HepG2 (cell line): Measurements from ENCODE around the gene NXN. TPM values are rescaled to one million over a fixed set of nuclear protein-coding genes. Genes with fewer than 3 reads are reported as not detected.

Source experiments
- ATAC-seq: fragments of 200-7000 bp; cut with Tn5 transposase; 3 replicates; pipeline ENCODE4 v1.9.1; 2020; ENCODE audit warnings: mild to moderate bottlenecking, moderate library complexity
- BruUV-seq: library from RNA; stranded (reverse); fragments of 400-500 nt; replicated peaks from 2 replicates; lab custom pipeline; 2021; lab: Mats Ljungman, UMichigan
- CTCF ChIA-PET: fragments of 300-600 bp; formaldehyde crosslinking; extraction: SDS; loops from one replicate; lab custom pipeline; 2021; ENCODE audit warnings: low total read pairs, inconsistent platforms, low intra/inter-chr PET ratio; lab: Yijun Ruan, JAX
- POLR2A ChIA-PET: fragments of 350-600 bp; sonication (Branson Sonifier 250); formaldehyde crosslinking; loops from one replicate; lab custom pipeline; 2020; ENCODE audit warnings: antibody characterized with exemption, inconsistent platforms; lab: Yijun Ruan, JAX
- DNase-seq: peaks from one replicate; pipeline ENCODE4 v3.0.0-alpha.2; 2015; ENCODE audit warnings: low spot score
- FAIRE-seq: peaks from 3 replicates; lab custom pipeline; 2011; peaks lifted over from hg19 to GRCh38; lab: Jason Lieb, UNC
- H2AFZ ChIP-seq: one replicate; pipeline ENCODE4 v1.6.1; 2011; ENCODE audit warnings: low read length, inconsistent platforms
- H3K27ac ChIP-seq: fragments of 300-600 bp; 3 replicates; pipeline ENCODE4 v1.8.0; 2011; ENCODE audit warnings: mixed run types, mild to moderate bottlenecking, mixed read lengths, low read length, inconsistent platforms; ENCODE audit not compliant: insufficient read depth; ENCODE audit errors: extremely low read length
- H3K27me3 ChIP-seq, 2 experiments: fragments of 200-600 bp in 1 of 2; 2 replicates in 1 of 2; 3 replicates in 1 of 2; pipeline versions ENCODE4 v1.6.0 to v1.8.0; 2011; ENCODE audit warnings: low read length in 2 of 2, mild to moderate bottlenecking in 2 of 2, moderate library complexity in 2 of 2, inconsistent platforms in 1 of 2; ENCODE audit not compliant: insufficient read depth in 2 of 2, control insufficient read depth in 1 of 2
- H3K36me3 ChIP-seq, 2 experiments: fragments of 200-600 bp in 1 of 2; replicated peaks in 1 of 2; 2 replicates in 1 of 2; 3 replicates in 1 of 2; pipeline versions ENCODE4 v1.5.1 to v1.8.0; 2011; ENCODE audit warnings: low read length in 2 of 2, inconsistent platforms in 1 of 2; ENCODE audit not compliant: insufficient read depth in 2 of 2, control insufficient read depth in 1 of 2
- H3K4me1 ChIP-seq: 2 replicates; pipeline ENCODE4 v1.5.1; 2012; ENCODE audit warnings: low read length, inconsistent platforms; ENCODE audit not compliant: insufficient read depth
- H3K4me2 ChIP-seq: 2 replicates; pipeline ENCODE4 v1.6.0; 2011; ENCODE audit warnings: low read depth, low read length, inconsistent platforms
- H3K4me3 ChIP-seq, 3 experiments: fragments of 200-600 bp in 1 of 3; sonication (generic), shearing (Covaris generic) in 1 of 3; replicated peaks in 1 of 3; 2 replicates each; pipeline ENCODE4 v1.5.1; 2011 to 2016; ENCODE audit warnings: low read length in 3 of 3, inconsistent platforms in 2 of 3, low read depth in 2 of 3, mild to moderate bottlenecking in 2 of 3, control low read depth in 1 of 3, mixed read lengths in 1 of 3; ENCODE audit not compliant: insufficient read depth in 1 of 3
- H3K79me2 ChIP-seq: one replicate; pipeline ENCODE4 v1.6.1; 2011; ENCODE audit warnings: low read length, inconsistent platforms; ENCODE audit not compliant: insufficient read depth
- H3K9ac ChIP-seq: 2 replicates; pipeline ENCODE4 v1.6.0; 2011; ENCODE audit warnings: mild to moderate bottlenecking, low read depth, low read length, inconsistent platforms; ENCODE audit not compliant: insufficient read depth
- H3K9me3 ChIP-seq: 2 replicates; pipeline ENCODE4 v1.5.1; 2012; ENCODE audit warnings: mild to moderate bottlenecking, low read length
- H4K20me1 ChIP-seq: 2 replicates; pipeline ENCODE4 v1.6.0; 2011; ENCODE audit warnings: inconsistent platforms, mild to moderate bottlenecking, low read length, moderate library complexity; ENCODE audit not compliant: insufficient read depth
- ATAD3A ChIP-seq: sonication (generic); formaldehyde crosslinking; IDR thresholded peaks from 2 replicates; pipeline ENCODE4 v1.4.0; 2020; ENCODE audit warnings: missing genetic modification reagents
- ATF3 ChIP-seq: sonication (generic); formaldehyde crosslinking; IDR thresholded peaks from 2 replicates; pipeline ENCODE4 v1.4.0; 2020; ENCODE audit warnings: missing genetic modification reagents
- ATF6 ChIP-seq: sonication (generic); formaldehyde crosslinking; conservative IDR thresholded peaks from 2 replicates; pipeline ENCODE4 v1.4.0; 2020; ENCODE audit warnings: missing genetic modification reagents
- FOXA1 ChIP-seq, 2 experiments: fragments of 450-650 bp in 1 of 2; sonication (generic) in 1 of 2; formaldehyde crosslinking in 1 of 2; IDR thresholded peaks; 2 replicates each; pipeline versions ENCODE4 v1.4.0 to v1.6.1; 2016 to 2020; ENCODE audit warnings: missing genetic modification reagents in 1 of 2
- HDAC6 ChIP-seq: fragments of 200-600 bp; sonication (generic); IDR thresholded peaks from 2 replicates; pipeline ENCODE4 v1.7.0; 2017; ENCODE audit warnings: mild to moderate bottlenecking, antibody characterized with exemption, low read length, low read depth
- MTF2 ChIP-seq: sonication (generic); formaldehyde crosslinking; IDR thresholded peaks from 2 replicates; pipeline ENCODE4 v1.5.0; 2020; ENCODE audit warnings: missing genetic modification reagents, borderline replicate concordance
- PAX8 ChIP-seq: sonication (generic); formaldehyde crosslinking; IDR thresholded peaks from 2 replicates; pipeline ENCODE4 v1.8.0; 2022; ENCODE audit warnings: mild to moderate bottlenecking, missing genetic modification reagents, borderline replicate concordance
- RFX1 ChIP-seq: fragments of 450-650 bp; IDR thresholded peaks from 2 replicates; pipeline ENCODE4 v1.6.1; 2017
- SAFB2 ChIP-seq: sonication (generic); formaldehyde crosslinking; IDR thresholded peaks from 2 replicates; pipeline ENCODE4 v1.5.1; 2020; ENCODE audit warnings: missing genetic modification reagents, low read depth, mild to moderate bottlenecking, borderline replicate concordance
- SP5 ChIP-seq: IDR thresholded peaks from 2 replicates; pipeline ENCODE4 v1.6.1; 2016; ENCODE audit warnings: low read depth, borderline replicate concordance
- SRSF4 ChIP-seq: fragments of 200-400 bp; formaldehyde crosslinking; IDR thresholded peaks from one replicate; pipeline ENCODE4 v1.6.1; 2018; ENCODE audit warnings: mild to moderate bottlenecking, low read depth, low read length, moderate library complexity; ENCODE audit not compliant: poor library complexity, severe bottlenecking
- THAP7 ChIP-seq: sonication (generic); formaldehyde crosslinking; IDR thresholded peaks from 2 replicates; pipeline ENCODE4 v1.8.1; 2023; ENCODE audit warnings: mild to moderate bottlenecking, missing genetic modification reagents
- U2AF2 ChIP-seq: fragments of 200-400 bp; formaldehyde crosslinking; IDR thresholded peaks from 2 replicates; pipeline ENCODE4 v1.6.1; 2017; ENCODE audit warnings: low read depth, mild to moderate bottlenecking, low read length
- ZBTB7B ChIP-seq: sonication (generic); formaldehyde crosslinking; IDR thresholded peaks from 2 replicates; pipeline ENCODE4 v1.4.0; 2020; ENCODE audit warnings: missing genetic modification reagents
- ZFX ChIP-seq: sonication (generic); formaldehyde crosslinking; IDR thresholded peaks from 2 replicates; pipeline ENCODE4 v1.4.0; 2020; ENCODE audit warnings: mild to moderate bottlenecking, low read depth, missing genetic modification reagents, moderate library complexity
- ZMYM2 ChIP-seq: sonication (generic); formaldehyde crosslinking; IDR thresholded peaks from 2 replicates; pipeline ENCODE4 v1.8.0; 2022; ENCODE audit warnings: mild to moderate bottlenecking, missing genetic modification reagents
- ZNF281 ChIP-seq: sonication (generic); formaldehyde crosslinking; IDR thresholded peaks from 2 replicates; pipeline ENCODE4 v1.4.0; 2020; ENCODE audit warnings: missing genetic modification reagents, borderline replicate concordance
- ZNF451 ChIP-seq: sonication (generic); formaldehyde crosslinking; IDR thresholded peaks from 2 replicates; pipeline ENCODE4 v1.5.0; 2020; ENCODE audit warnings: mild to moderate bottlenecking, missing genetic modification reagents
- ZSCAN5A ChIP-seq: sonication (generic); formaldehyde crosslinking; IDR thresholded peaks from 2 replicates; pipeline ENCODE4 v1.8.0; 2022; ENCODE audit warnings: mild to moderate bottlenecking, missing genetic modification reagents, borderline replicate concordance
- WGBS: methylation state at CpG from one replicate; pipeline ENCODE4 v1.1.6; 2017; ENCODE audit warnings: low lambda C conversion rate; 5-methylcytosine and 5-hydroxymethylcytosine counted together
- in situ Hi-C: cut with HindIII; loops from 2 replicates; pipeline ENCODE4 v1.10.0; 2017; ENCODE audit warnings: low pct_unique_long_range_greater_than_20kb; ENCODE audit not compliant: extremely low pct_ligation_motif_present
- intact Hi-C: fragments of 100-400 bp; cut with micrococcal nuclease; formaldehyde crosslinking; loops from one replicate; pipeline ENCODE4 v1.10.0; 2022; ENCODE audit not compliant: unreplicated experiment
- polyA plus RNA-seq, 8 experiments: library from polyadenylated mRNA; depleted of rRNA in 3 of 8; stranded (reverse) in 7 of 8; unstranded in 1 of 8; fragments of >200 nt; fragmentation: Illumina TruSeq in 4 of 8; extraction: Trizol in 4 of 8; gene quantifications; 2 replicates each; pipeline versions ENCODE4 v1.2.1 to v1.2.3, GENCODE V29; 2011 to 2016; ENCODE audit warnings: low read depth in 4 of 8, missing spikeins in 1 of 8, mixed read lengths in 1 of 8; ENCODE audit not compliant: insufficient read depth in 1 of 8
- total RNA-seq, 5 experiments: library from RNA; depleted of rRNA; stranded (reverse); fragments of >200 nt; fragmentation: Illumina TruSeq; extraction: Trizol; gene quantifications; 2 replicates each; pipeline ENCODE4 v1.2.3, GENCODE V29; 2016; ENCODE audit warnings: low read depth in 1 of 5

The NXN gene
- total and polyA plus RNA-seq, 2 of the 13 experiments (the other 11 are each of a cell fraction or from before 2014, with no cell fraction given), result 22.2 to 24.3 TPM

- no peak for DNase-seq
- Histone ChIP-seq H3K27me3 (no peaks in the 10 kb centered on the region), H3K36me3 (no peaks in the 10 kb centered on the region; a peak in 2 of 5 replicates), H3K4me3 (no peak overlapping the region), H3K9me3 (no peaks in the 10 kb centered on the region), H2AFZ (no peak overlapping the region), H3K79me2 (peaks cover 2% of the 10 kb centered on the region), H3K4me1 (peaks cover 11% of the 10 kb centered on the region; the same call in 1 of the 2 replicates), H3K27ac (no peak overlapping the region), H3K9ac (no peak overlapping the region), H4K20me1 (no peaks in the 10 kb centered on the region), H3K4me2 (no peak overlapping the region)
- TF ChIP-seq RFX1 (no peak), MTF2 (CRISPR knock-in tag) (no peak), ZMYM2 (no peak), SAFB2 (CRISPR knock-in tag) (no peak), FOXA1 (IDR thresholded peaks at IDR 0.05) (no peak), FOXA1 (CRISPR knock-in tag; IDR thresholded peaks at IDR 0.05) (no peak), PAX8 (no peak), ZFX (no peak), HDAC6 (no peak), ATF3 (no peak), ZNF281 (no peak), SRSF4 (no peak), ZNF451 (CRISPR knock-in tag) (no peak), ATF6 (no peak), THAP7 (CRISPR knock-in tag) (no peak), U2AF2 (no peak), ZBTB7B (no peak), ATAD3A (no peak), ZSCAN5A (CRISPR knock-in tag) (no peak), SP5 (CRISPR knock-in tag) (no peak)
- WGBS, result 96% methylated on average over 14 of the region's 14 CpGs
- CTCF ChIA-PET, result no interaction called here
- FAIRE-seq, result no peak
- POLR2A ChIA-PET, result no interaction called here
- intact Hi-C loops (no loop called here), in situ Hi-C loops (no loop called here)
- ATAC-seq, result no peak
- no TSS peak for BruUV-seq
These were observed 83.1 kb downstream of the NXN start for GRCh38 chr17:896454-896853.
